SU-DHL-6 (cell line): ENCODE measurements around the gene UBTD2.

Experiments used
- H2AFZ ChIP-seq: fragments of 200-600 bp; sonication (generic); 2 replicates; pipeline ENCODE4 v1.6.1; 2014; ENCODE audit warnings: low read depth, mild to moderate bottlenecking, moderate library complexity, mixed read lengths, antibody characterized with exemption, low read length; ENCODE audit not compliant: severe bottlenecking
- H3F3A ChIP-seq: fragments of 200-600 bp; shearing (Covaris generic); 2 replicates; pipeline ENCODE4 v1.6.0; 2016; ENCODE audit warnings: antibody characterized with exemption, mild to moderate bottlenecking; ENCODE audit not compliant: insufficient read depth
- H3K27ac ChIP-seq: fragments of 200-600 bp; sonication (generic); 2 replicates; pipeline ENCODE4 v1.5.1; 2016; ENCODE audit warnings: low read depth, mild to moderate bottlenecking, low read length, moderate library complexity, mixed read lengths
- H3K27me3 ChIP-seq: fragments of 200-600 bp; sonication (generic), shearing (Covaris generic); 2 replicates; pipeline ENCODE4 v1.6.0; 2014; ENCODE audit warnings: mild to moderate bottlenecking, low read length
- H3K36me3 ChIP-seq: fragments of 200-600 bp; sonication (generic); 2 replicates; pipeline ENCODE4 v1.6.1; 2014; ENCODE audit warnings: mild to moderate bottlenecking, low read length, mixed read lengths
- H3K4me2 ChIP-seq: fragments of 300-600, 200-600 bp; shearing (Covaris generic), sonication (generic); 2 replicates; pipeline ENCODE4 v1.6.0; 2014; ENCODE audit warnings: low read length, low read depth, mild to moderate bottlenecking; ENCODE audit not compliant: poor library complexity, severe bottlenecking
- H3K4me3 ChIP-seq: fragments of 200-600 bp; sonication (generic); 2 replicates; pipeline ENCODE4 v1.5.1; 2014; ENCODE audit warnings: antibody characterized with exemption, low read length, mild to moderate bottlenecking, mixed read lengths; ENCODE audit not compliant: insufficient read depth, poor library complexity, severe bottlenecking
- H3K79me2 ChIP-seq: fragments of 200-600 bp; sonication (generic); 2 replicates; pipeline ENCODE4 v1.6.1; 2014; ENCODE audit warnings: mild to moderate bottlenecking, low read length, moderate library complexity; ENCODE audit not compliant: insufficient read depth
- H3K9ac ChIP-seq: fragments of 200-600 bp; sonication (generic); 2 replicates; pipeline ENCODE4 v1.7.0; 2014; ENCODE audit warnings: mild to moderate bottlenecking, low read length
- H3K9me2 ChIP-seq: fragments of 200-600 bp; sonication (generic); replicated peaks from 2 replicates; pipeline ENCODE4 v1.6.1; 2014; ENCODE audit warnings: low read length; ENCODE audit not compliant: insufficient read depth
- H3K9me3 ChIP-seq: fragments of 200-600 bp; sonication (generic); 2 replicates; pipeline ENCODE4 v1.6.1; 2014; ENCODE audit warnings: low read length, mixed read lengths; ENCODE audit not compliant: insufficient read depth
- H4K20me1 ChIP-seq: fragments of 200-600 bp; sonication (generic); 2 replicates; pipeline ENCODE4 v1.6.1; 2014; ENCODE audit warnings: low read depth, mild to moderate bottlenecking, antibody characterized with exemption, low read length, moderate library complexity, mixed read lengths
- CTCF ChIP-seq: fragments of 200-600 bp; sonication (generic); IDR thresholded peaks from one replicate; pipeline ENCODE4 v1.5.1; 2017; ENCODE audit warnings: antibody characterized with exemption, mild to moderate bottlenecking, low read length, moderate library complexity; ENCODE audit not compliant: insufficient read depth, poor library complexity, severe bottlenecking
- EZH2phosphoT487 ChIP-seq: fragments of 200-600 bp; sonication (generic), shearing (Covaris generic); conservative IDR thresholded peaks from 2 replicates; pipeline ENCODE4 v1.6.1; 2018; ENCODE audit warnings: mild to moderate bottlenecking, antibody characterized with exemption, low read length, moderate library complexity, mixed read lengths

The UBTD2 gene

GRCh38 chr5:172182291-172182690 is 101.3 kb downstream of the UBTD2 start:
- H3K4me3 ChIP-seq, result no peak overlapping the region
- H3K4me2 ChIP-seq, result no peak overlapping the region
- H4K20me1 ChIP-seq, result no peaks in the 10 kb centered on the region
- no peak for TF ChIP-seq CTCF
- no peak for TF ChIP-seq EZH2phosphoT487
- no peaks in the 10 kb centered on the region for H3K36me3 ChIP-seq
- H3K79me2 ChIP-seq, result peaks cover 93% of the 10 kb centered on the region
- H3K9ac ChIP-seq, result no peak overlapping the region
- H2AFZ ChIP-seq, result no peak overlapping the region
- no peaks in the 10 kb centered on the region for H3K27me3 ChIP-seq
- peaks cover 21% of the 10 kb centered on the region for H3F3A ChIP-seq
- no peak overlapping the region for H3K27ac ChIP-seq
- H3K9me2 ChIP-seq, result no peaks in the 10 kb centered on the region
- no peaks in the 10 kb centered on the region for H3K9me3 ChIP-seq

GRCh38 chr5:172180936-172181335 is 102.6 kb downstream of the UBTD2 start:
- Histone ChIP-seq H3K9ac (no peak overlapping the region), H3K9me2 (no peaks in the 10 kb centered on the region), H3K36me3 (no peaks in the 10 kb centered on the region), H3K79me2 (peaks cover 92% of the 10 kb centered on the region), H3K27me3 (no peaks in the 10 kb centered on the region), H3K4me2 (no peak overlapping the region), H3K27ac (peak overlapping the region; percentile 24; the same call in 1 of the 2 replicates), H2AFZ (no peak overlapping the region), H3F3A (peaks cover 26% of the 10 kb centered on the region), H3K9me3 (no peaks in the 10 kb centered on the region), H3K4me3 (no peak overlapping the region), H4K20me1 (no peaks in the 10 kb centered on the region)
- TF ChIP-seq EZH2phosphoT487 (no peak), CTCF (no peak)

DNA sequence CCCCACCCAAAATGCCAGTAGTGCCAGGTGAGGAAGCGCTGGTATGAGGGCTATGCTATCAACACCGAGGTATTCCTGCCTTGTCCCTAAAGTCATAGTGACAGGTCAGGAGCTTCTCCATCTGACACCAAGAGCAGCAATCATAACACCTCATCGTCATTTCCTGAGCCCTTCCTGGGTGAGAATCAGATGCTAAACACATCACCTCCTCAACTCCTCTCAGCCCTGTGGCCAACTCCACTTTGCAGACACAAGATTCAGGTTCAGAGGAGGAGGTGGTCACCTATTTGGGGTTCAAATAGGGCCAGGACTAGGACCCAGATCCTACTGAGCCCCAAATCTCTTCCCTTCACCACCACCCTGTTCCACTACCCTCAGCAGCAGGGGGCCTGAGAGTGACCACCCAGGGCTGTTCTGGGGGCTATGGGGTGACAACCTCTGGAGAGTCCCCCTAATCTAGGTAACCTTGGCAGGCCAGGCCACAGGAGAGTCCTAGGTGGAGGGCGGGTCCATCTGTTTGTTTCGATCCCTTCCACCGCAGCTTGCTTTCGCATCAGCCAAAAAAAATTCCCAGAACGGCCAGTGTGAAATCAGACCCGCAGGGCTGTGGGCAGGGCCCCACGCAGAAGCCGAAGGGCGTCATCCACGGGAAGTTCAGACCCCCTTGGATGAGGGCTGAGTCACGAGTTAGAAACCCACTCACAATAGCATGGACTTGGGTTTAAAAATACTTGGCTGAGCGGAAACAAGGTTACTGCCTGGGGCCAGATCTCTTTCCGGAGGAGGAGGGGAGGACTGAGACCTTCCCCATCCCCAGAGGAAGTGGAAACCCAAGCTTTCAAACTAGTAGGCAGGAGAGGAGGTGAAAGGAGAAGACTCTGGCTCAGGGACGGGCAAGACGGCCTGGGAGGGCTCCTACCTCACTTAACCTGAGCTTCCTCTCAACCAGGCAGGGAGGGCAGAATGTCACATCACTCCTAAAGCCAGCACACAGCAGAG is 104.3 kb downstream of the UBTD2 start:
- Histone ChIP-seq H3K9me2 (no peaks in the 10 kb centered on the region), H3K27ac (peak overlapping the region; percentile 80), H3K36me3 (no peaks in the 10 kb centered on the region), H3K79me2 (peaks cover 89% of the 10 kb centered on the region), H3K9ac (peak overlapping the region; percentile 58), H3F3A (peaks cover 31% of the 10 kb centered on the region), H4K20me1 (no peaks in the 10 kb centered on the region), H3K27me3 (no peaks in the 10 kb centered on the region), H2AFZ (no peak overlapping the region), H3K4me3 (peak overlapping the region; percentile 41), H3K4me2 (peak overlapping the region; percentile 71), H3K9me3 (no peaks in the 10 kb centered on the region)
- TF ChIP-seq EZH2phosphoT487 (no peak), CTCF (no peak)
